Thyroid gland (tissue), 4 donors: Measurements from ENCODE around the gene TMEM221. TPM values are rescaled to one million over a fixed set of nuclear protein-coding genes. Genes with fewer than 3 reads are reported as not detected.
A peak's percentile ranks its signal among the peaks of the same experiment; 100 is the strongest.

ENCODE experiments used
- DNase-seq, 2 donors: peaks; one replicate each; pipeline ENCODE4 v3.0.0-alpha.2; 2019
- H3K27ac ChIP-seq, 3 donors: fragments of 200-600 bp; sonication (generic); 1 replicate in 2 of 3; 2 replicates in 1 of 3; pipeline ENCODE4 v1.5.1; 2016 to 2019; ENCODE audit warnings: mild to moderate bottlenecking in 1 of 3, moderate library complexity in 1 of 3
- H3K27me3 ChIP-seq: fragments of 200-600 bp; sonication (generic); one replicate; pipeline ENCODE4 v1.5.1; 2019
- H3K36me3 ChIP-seq, 2 donors: fragments of 200-600 bp; sonication (generic); one replicate each; pipeline ENCODE4 v1.5.1; 2016 to 2019
- H3K4me1 ChIP-seq, 2 donors: fragments of 200-600 bp; sonication (generic); one replicate each; pipeline ENCODE4 v1.5.1; 2017 to 2019
- H3K4me3 ChIP-seq, 3 donors: fragments of 200-600 bp; sonication (generic); replicated peaks in 1 of 3; 1 replicate in 2 of 3; 2 replicates in 1 of 3; pipeline ENCODE4 v1.5.1; 2016; ENCODE audit warnings: mild to moderate bottlenecking in 1 of 3
- H3K9me3 ChIP-seq: fragments of 200-600 bp; sonication (generic); one replicate; pipeline ENCODE4 v1.5.1; 2017
- CTCF ChIP-seq, 6 experiments: fragments of 200-600 bp in 3 of 6; fragments of 450-650 bp in 3 of 6; sonication (generic) in 3 of 6; IDR thresholded peaks; one replicate each; pipeline ENCODE4 v1.5.1; 2016 to 2019; ENCODE audit warnings: antibody characterized with exemption in 6 of 6, mild to moderate bottlenecking in 2 of 6, inconsistent platforms in 1 of 6, moderate library complexity in 1 of 6
- POLR2A ChIP-seq, 2 donors: fragments of 450-650 bp; IDR thresholded peaks; one replicate each; pipeline ENCODE4 v1.6.1; 2017; ENCODE audit warnings: antibody characterized with exemption in 2 of 2, mild to moderate bottlenecking in 2 of 2, moderate library complexity in 1 of 2
- WGBS, 2 donors: methylation state at CpG; one replicate each; pipeline ENCODE4 v1.1.5; 2017; 5-methylcytosine and 5-hydroxymethylcytosine counted together
- intact Hi-C: fragments of 100-400 bp; cut with DNase I; formaldehyde crosslinking; loops from one replicate; pipeline ENCODE4 v1.15.1; 2023
- total RNA-seq, 4 donors: library from RNA; depleted of rRNA; stranded (reverse); fragments of >200 nt; gene quantifications; one replicate each; pipeline ENCODE4 v1.2.3, GENCODE V29; 2016

TMEM221 gene
- total RNA-seq, 4 donors from 2014 or later: 0.56 TPM; not detected in 3

- WGBS, 2 donors: 39 to 40% methylated on average over 5 of the region's 5 CpGs
- no peaks in the 10 kb centered on the region for H3K36me3 ChIP-seq
- TF ChIP-seq CTCF (IDR thresholded peaks at IDR 0.05) (no peak), POLR2A (IDR thresholded peaks at IDR 0.05) (no peak)
- peak overlapping the region in 1 of 3 donors; percentile 38 for H3K4me3 ChIP-seq
- no peak for DNase-seq
- no peaks in the 10 kb centered on the region for H3K9me3 ChIP-seq
- no peaks in the 10 kb centered on the region for H3K27me3 ChIP-seq
- intact Hi-C loops: no loop called here
- peaks cover 6 to 8% of the 10 kb centered on the region in 2 donors for H3K4me1 ChIP-seq
- H3K27ac ChIP-seq: no peak overlapping the region
These were observed 751 bp downstream of the TMEM221 start for GRCh38 chr19:17447704-17448130.

GRCh38 chr19:17445526-17446165, 2.8 kb downstream of the TMEM221 start:
- H3K27me3 ChIP-seq: no peaks in the 10 kb centered on the region
- no peak for TF ChIP-seq CTCF (IDR thresholded peaks at IDR 0.05)
- TF ChIP-seq POLR2A (IDR thresholded peaks at IDR 0.05): no peak
- no peaks in the 10 kb centered on the region for H3K36me3 ChIP-seq
- intact Hi-C loops: no loop called here
- no peak overlapping the region for H3K4me3 ChIP-seq
- H3K9me3 ChIP-seq: no peaks in the 10 kb centered on the region
- no peak for DNase-seq
- peaks cover 6 to 8% of the 10 kb centered on the region in 2 donors for H3K4me1 ChIP-seq
- H3K27ac ChIP-seq: no peak overlapping the region
- WGBS, 2 donors: 94 to 100% methylated on average over 1 of the region's 1 CpG

GRCh38 chr19:17441241-17442021, 7.0 kb downstream of the TMEM221 start:
- Histone ChIP-seq H3K9me3 (no peaks in the 10 kb centered on the region), H3K4me1 (no peaks in the 10 kb centered on the region), H3K27ac (no peak overlapping the region), H3K4me3 (no peak overlapping the region), H3K27me3 (no peaks in the 10 kb centered on the region), H3K36me3 (no peaks in the 10 kb centered on the region)
- no peak for TF ChIP-seq POLR2A (IDR thresholded peaks at IDR 0.05)
- peak in 4 of 6 experiments; percentile 27 to 45 (median 41) for TF ChIP-seq CTCF (IDR thresholded peaks at IDR 0.05)
- peak in 1 of 2 donors; percentile 10 for DNase-seq
- 57 to 61% methylated on average over 8 of the region's 8 CpGs for WGBS, 2 donors
- intact Hi-C loops: no loop called here

GRCh38 chr19:17436874-17437267, 11.6 kb downstream of the TMEM221 start:
- Histone ChIP-seq H3K4me1 (no peaks in the 10 kb centered on the region), H3K4me3 (no peak overlapping the region), H3K9me3 (no peaks in the 10 kb centered on the region), H3K36me3 (no peaks in the 10 kb centered on the region), H3K27me3 (no peaks in the 10 kb centered on the region), H3K27ac (no peak overlapping the region)
- intact Hi-C loops: no loop called here
- WGBS, 2 donors: 87 to 92% methylated on average over 7 of the region's 7 CpGs
- no peak for DNase-seq
- no peak for TF ChIP-seq CTCF (IDR thresholded peaks at IDR 0.05)
- no peak for TF ChIP-seq POLR2A (IDR thresholded peaks at IDR 0.05)
